G401.6 (cell line): Measurements from ENCODE around the gene CNOT4.

Source experiments
- FAIRE-seq: peaks from 2 replicates; lab custom pipeline; 2012; peaks lifted over from hg19 to GRCh38; lab: Jason Lieb, UNC

CNOT4 gene, protein sequence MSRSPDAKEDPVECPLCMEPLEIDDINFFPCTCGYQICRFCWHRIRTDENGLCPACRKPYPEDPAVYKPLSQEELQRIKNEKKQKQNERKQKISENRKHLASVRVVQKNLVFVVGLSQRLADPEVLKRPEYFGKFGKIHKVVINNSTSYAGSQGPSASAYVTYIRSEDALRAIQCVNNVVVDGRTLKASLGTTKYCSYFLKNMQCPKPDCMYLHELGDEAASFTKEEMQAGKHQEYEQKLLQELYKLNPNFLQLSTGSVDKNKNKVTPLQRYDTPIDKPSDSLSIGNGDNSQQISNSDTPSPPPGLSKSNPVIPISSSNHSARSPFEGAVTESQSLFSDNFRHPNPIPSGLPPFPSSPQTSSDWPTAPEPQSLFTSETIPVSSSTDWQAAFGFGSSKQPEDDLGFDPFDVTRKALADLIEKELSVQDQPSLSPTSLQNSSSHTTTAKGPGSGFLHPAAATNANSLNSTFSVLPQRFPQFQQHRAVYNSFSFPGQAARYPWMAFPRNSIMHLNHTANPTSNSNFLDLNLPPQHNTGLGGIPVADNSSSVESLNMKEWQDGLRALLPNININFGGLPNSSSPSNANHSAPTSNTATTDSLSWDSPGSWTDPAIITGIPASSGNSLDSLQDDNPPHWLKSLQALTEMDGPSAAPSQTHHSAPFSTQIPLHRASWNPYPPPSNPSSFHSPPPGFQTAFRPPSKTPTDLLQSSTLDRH

DNA sequence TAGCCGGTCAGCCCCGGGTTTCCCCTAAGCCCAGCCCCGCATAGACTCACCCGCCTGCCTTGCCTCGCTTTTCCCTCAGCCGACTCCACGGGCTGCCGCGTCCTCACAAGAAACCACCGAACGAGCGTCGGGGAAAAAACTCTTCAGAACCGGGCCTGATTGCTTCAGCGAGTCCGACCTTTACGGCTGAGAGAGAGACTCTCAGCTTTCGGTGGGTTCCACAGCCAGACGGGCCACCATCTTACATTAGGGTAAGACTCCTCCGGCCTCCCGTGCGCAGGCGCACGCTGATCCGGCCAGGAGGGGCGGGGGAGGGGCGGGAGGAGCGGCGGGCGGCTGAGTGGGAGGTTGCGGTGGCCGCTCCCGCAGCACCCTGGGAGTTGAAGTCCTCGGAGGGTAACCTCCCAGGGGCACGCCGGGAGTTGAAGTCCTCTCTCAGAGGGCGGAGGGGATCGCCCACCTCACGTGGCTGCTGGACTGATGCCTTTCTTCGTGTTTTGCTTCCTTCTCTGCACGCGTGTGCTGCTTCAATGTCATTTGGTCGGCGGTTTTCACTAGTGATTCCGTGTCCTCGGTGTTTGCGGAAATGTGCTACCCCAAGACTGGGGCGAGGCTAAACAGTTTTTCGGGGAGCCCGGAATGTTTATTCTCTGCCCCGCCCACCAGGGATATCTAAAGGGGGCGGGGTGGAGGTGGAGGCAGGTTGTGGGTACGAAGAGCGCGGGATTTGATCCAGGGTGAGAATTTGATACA, at the start of gene CNOT4:
Gene CNOT4, minus strand, starts transcription at position 264 of the 753 bp plus-strand sequence. CDS start 71,771 bp downstream, outside the sequence.
- FAIRE-seq, result no peak

DNA sequence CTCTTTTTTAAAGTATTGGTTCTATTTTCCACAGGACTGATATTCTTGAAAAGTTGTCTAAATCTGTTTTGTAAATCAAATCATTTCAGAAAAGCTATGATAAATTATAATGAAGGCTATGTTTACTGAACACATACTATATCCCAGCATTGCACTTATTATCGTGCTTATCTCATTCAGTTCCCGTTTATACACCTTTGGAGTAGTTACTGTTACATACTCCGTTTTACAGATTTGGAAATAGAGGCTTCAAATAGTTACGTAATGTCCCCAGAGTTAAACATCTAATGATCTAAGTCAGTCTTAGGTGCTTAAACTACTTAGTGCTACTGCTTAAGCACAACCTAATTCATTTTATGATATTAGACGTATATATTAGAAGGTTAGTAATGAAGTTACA, 49.0 kb upstream of the CNOT4 start:
- no peak for FAIRE-seq

DNA sequence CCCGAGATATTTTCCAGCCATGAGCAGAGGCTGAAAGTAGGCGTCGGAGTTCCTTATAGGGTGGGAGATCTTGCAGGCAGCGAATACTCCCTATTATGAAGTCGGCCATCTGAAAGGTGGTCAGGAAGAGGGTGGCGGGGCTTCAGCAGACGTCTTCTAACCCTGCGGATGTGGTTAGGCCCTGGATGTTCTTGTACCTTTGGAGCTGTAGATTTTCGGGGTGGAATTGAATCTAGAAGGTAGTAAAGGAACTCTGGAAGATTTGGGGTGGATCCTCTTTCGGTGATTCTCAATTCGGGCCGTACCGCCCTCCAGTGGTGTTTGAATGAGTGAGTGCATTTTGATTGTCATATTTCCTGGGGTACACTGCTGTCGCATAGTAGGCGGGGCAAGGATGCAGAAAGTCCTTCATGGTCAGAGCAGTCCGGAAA, 48.5 kb upstream of the CNOT4 start:
- FAIRE-seq, result no peak

DNA sequence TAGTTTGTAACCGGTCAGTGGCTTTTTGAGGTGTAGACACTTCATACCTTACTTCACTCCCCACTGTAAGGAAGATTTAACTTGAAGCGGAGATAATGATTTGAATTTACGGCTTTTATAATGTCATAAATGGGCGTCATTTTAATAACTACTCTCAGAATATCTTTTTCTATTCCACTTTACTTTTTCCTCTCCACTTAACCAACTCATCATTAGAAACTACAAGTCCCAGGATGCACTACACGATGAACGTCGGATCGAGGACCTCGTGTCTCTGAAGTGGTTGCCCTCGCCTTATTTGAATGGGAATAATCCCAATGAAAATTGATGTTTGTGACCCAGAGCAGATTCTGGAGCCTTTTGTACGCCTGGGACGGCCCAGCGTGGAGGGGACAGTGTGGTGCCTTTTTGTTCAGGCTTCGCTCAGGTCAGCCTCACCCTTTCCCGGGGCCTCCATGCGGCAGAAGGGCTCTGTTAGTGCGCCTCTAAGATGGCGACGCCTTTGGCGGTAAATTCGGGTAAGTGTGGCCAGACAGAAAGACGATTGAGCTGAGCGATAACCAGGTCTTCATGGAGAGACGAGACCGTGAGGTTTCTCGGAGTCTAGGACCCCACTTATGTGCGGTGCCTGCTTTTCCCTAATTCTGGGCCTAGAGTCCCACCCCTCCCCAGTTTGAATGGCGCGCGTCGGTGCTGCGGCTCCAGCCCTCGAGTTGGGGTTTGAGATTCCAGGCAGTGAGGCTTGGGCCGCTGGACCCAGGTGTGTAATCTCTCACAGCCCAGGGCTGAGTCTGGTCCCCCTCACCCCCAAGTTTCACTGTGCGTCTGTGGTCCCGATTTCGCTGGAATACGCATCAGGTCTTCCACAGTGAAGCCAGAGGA, 47.8 kb upstream of the CNOT4 start, which contains the start of gene NUP205:
Gene NUP205, plus strand, starts transcription at position 463 of the 882 bp plus-strand sequence. Its CDS starts 28 bp downstream, at position 491.
- FAIRE-seq, result peak; percentile 88

DNA sequence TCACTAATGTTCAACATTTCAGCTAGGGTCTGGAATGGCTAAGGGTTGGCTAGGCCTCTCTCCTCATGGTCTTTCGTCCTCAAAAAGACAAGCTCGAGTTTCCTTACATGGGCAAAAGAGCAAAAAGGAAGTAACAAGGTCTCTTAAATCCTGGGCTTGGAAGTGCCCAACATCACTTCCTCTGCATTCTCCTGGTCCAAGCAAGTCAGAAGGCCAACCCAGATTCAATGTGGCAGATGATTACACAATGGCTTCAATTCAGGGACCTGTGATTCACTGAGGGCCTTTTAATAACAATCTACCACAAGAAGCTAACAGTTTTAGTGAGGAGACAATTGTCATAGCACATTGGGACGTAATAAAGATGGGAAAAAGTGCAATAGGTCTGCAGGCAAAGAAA, 43.4 kb upstream of the CNOT4 start:
- no peak for FAIRE-seq

DNA sequence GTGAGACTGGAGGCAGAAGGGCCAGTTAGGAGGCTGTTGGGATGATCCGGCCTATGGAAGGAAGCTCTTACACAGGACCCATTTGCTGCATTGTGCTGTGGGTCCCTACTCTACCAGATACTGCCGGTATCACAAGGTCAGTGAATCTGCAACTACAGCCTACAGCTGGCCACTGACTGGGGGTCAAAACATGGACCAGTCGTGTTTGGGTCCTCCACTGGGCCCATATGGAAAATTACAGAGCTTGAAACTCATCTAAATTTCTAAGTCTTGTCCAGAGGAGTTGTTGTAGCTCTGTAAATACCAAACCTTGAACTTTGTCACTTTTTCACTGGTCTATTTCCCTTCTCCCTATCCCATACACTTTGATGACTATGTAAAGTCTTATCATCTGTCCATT, 42.2 kb upstream of the CNOT4 start:
- no peak for FAIRE-seq

DNA sequence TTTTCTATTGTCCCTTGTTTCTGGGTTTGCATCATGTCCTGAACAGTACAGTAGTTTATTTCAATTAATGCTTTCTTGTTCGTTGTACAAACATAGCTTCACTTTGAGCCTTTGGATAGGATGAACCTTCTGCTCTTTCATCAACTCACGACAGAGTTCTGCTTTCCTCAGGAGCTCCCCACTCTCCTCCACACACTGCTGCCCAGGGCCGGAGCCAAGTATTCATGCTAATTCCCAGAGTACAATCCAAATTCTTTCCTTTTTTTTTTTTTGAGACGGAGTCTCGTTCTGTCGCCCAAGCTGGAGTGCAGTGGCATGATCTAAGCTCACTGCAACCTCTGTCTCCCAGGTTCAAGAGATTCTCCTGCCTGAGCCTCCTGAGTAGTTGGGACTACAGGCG, 40.3 kb upstream of the CNOT4 start:
- FAIRE-seq, result no peak

DNA sequence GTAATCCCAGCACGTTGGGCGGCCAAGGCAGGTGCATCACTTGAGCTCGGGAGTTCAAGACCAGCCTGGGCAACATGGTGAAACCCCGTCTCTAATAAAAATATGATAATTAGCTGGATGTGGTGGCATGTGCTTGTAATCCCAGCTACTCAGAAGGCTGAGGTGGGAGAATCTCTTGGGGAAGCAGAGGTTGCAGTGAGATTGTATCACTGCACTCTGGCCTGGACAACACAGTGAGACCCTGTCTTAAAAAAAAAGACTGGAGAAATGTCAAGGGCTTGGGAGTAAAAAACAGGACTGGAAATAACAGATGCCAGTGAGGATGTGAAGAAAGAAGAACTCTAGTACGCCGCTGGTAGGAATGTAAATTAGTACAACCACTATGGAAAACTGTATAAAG, 31.1 kb upstream of the CNOT4 start:
- no peak for FAIRE-seq

DNA sequence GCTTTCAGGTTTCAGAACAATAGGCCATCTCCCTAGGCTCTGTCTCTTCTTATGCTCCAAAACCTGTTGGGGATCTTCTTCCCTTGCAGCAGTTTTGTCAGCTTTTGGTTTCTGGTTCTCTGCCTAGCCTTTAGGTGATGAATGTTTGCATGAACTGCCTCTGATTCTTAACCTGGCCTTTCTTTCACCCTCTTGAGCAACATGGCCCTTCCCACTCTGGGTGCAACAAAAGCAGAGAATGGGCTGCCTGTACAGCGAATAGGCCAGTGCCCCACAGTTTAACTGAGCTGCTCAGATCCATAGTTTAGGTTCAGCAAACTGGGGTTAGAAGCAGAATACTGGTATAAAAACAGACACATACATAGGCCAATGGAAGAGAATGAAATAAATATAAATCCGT, 29.7 kb upstream of the CNOT4 start:
- no peak for FAIRE-seq

DNA sequence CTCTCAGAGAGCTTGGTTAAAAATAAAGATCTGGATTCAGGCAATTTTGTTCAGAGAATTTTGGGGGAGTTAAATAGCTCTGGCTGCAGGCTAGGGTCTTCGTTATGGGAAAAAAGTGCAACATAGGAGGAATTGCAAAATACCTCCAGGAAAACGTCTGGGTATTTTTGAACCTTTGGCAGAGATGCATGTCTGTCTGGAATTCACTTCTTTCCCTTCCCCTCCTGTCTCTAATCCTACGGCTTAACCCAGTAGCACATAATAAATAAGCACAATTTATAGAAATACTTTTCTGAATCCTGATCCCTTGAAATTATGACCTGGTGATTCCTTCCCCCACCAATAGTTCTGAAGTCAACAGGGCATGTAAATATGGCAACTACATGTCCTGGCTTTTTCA, 28.5 kb upstream of the CNOT4 start:
- no peak for FAIRE-seq

DNA sequence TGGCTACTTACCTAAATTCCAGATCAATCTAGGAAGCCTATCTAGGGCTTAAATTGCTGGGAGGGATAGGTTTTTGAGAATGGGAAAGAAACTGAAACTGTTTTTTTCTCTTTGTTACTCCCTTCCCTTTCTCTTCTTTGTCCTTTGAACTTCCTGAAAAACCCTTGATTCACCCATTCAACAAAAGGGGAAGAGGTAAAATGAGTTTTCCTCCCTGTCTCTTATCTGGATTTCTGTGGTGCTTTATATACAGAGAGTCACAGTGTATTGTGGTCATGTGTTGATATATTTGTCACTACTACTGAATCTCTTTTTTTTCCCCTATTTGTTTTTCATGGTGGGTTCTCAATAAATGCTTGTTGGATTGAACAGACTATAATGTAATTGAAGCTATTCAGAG, 28.0 kb upstream of the CNOT4 start:
- no peak for FAIRE-seq

DNA sequence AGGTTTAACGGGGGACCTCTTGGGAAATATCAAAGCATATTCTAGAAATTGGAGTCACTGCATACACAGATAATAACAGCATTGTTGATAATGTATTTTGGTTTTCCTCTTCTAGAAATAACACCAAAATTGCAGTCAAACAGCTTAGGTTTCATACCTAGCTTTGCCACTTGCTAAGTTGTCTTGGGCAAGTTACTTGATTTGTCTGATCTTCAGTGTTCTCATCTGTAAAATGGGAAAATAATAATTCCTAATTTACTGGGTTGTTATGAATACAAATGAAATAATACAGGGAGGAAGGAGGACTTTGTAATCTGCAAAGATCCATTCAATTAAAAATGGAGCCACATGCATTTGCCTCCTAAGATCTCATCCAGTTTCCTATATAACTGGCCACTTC, 27.6 kb upstream of the CNOT4 start:
- FAIRE-seq, result no peak

DNA sequence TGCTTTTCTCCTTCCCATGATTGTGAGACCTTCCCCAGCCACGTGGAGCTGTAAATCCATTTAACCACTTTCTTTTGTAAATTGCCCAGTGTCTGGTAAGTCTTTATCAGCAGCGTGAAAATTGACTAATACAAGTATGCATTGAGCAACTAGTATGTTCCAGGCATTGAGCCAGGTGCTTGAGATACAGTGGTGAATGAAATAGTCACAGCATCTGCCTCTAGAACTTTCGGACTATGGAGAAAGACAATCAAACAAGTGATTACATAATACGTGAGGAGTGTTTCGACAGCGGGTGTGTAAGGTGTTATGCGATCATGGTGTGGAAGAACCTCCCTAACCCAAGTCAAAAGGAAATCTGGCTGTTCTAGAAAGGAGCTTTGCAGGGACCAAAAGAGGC, 26.2 kb upstream of the CNOT4 start:
- no peak for FAIRE-seq

DNA sequence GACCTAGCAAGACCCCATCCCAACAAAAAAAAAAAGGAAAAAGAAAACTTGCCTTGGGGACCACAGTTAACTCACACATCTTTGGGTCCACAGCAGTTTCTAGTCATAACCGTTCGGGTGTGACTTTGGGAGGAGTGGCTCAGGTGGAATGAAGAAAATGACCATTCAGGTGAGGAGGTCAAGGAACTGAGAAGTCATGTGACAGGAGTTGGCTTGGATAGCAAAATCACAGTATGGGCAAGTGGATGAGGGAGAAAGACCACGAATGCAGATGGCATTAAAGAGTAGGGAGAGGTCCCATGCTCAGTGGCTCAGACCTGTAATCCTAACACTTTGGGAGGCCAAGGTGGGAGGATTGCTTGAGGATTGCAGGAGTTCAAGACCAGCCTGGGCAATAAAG, 17.1 kb upstream of the CNOT4 start:
- FAIRE-seq, result no peak

DNA sequence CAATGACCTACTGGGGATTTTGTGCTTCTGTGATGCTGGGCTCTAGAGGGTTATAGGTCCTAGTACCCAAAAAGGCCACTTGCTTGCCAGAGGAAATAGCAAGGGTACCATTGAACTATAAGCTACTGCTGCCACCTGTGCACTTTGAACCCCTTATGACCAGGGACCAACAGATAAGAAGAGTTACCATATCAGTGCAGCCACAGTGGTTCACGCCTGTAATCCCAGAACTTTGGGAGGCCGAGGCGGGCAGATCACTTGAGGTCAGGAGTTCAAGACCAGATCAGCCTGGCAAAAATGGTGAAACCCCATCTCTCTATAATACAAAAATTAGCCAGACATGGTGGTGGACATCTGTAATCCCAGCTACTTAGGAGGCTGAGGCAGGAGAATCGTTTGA, 15.5 kb upstream of the CNOT4 start:
- no peak for FAIRE-seq

DNA sequence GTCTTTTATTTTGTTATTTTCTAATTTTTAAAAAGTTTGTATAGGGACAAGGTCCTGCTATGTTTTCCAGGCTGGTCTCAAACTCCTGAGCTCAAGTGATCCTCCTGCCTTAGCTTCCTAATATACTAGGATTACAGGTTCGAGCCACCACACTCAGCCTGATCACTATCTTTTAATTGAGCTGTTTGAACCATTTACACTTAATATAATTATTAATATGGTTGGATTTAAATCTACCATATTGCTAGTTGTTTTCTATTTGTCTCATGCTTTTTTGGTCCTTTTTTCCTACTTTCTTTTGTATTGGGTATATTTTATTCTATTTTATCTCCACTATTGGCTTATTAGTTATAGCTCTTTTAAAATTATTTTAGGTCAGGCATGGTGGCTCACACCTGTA, 13.2 kb upstream of the CNOT4 start:
- peak; percentile 37 for FAIRE-seq

DNA sequence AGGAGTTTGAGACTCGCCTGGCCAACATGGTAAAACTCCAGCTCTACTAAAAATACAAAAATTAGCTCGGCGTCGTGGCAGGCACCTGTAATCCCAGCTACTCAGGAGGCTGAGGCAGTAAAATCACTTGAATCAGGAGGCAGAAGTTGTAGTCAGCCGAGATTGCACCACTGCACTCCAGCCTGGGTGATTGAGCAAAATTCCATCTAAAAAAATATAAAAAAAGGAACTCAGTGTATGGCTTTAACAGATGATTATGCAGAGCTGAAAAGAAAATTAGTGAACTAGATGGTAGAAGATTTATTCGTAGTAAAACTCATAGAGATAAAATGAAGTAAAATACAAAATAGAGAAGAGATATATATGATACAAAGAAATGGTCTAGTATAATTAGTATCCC, 12.6 kb upstream of the CNOT4 start:
- no peak for FAIRE-seq

DNA sequence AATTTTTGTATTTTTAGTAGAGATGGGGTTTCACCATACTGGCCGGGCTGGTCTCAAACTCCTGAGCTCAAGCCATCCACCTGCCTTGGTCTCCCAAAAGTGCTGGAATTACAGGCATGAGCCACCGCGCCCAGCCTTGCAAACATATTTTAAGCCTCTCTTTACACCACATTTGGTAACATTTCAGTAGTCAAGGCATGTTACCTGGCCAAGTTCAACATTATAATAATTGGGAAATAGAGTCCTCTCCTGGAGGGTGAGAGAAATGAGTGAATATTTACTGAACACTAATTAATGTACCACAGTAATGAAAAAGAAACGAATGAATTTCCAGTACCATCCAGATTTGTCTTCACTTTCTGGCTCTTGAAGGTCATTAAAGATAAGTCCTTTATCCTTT, 10.0 kb upstream of the CNOT4 start:
- no peak for FAIRE-seq

DNA sequence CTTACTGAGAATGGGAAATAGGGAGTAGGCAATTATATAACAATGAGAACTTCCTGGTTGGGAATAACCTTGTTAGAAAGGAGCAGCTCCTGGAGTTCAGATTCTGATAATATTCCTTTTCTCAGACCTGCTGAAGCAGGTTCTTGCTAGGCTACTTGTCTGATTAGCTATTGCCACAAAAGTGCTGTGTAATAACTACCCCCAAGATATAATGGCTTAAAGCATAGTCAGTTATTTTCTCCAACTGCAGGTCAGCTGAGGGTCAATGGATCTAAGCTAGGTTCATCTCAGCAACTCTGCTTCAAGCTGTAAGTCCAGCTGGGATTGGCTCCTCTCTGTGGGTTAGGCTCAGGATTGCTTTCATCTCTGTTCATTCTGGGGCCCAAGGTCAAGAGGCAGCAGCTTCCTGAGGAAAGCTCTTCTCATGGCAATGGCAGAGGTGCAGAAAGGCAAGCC, 9.4 kb upstream of the CNOT4 start:
- FAIRE-seq, result no peak

DNA sequence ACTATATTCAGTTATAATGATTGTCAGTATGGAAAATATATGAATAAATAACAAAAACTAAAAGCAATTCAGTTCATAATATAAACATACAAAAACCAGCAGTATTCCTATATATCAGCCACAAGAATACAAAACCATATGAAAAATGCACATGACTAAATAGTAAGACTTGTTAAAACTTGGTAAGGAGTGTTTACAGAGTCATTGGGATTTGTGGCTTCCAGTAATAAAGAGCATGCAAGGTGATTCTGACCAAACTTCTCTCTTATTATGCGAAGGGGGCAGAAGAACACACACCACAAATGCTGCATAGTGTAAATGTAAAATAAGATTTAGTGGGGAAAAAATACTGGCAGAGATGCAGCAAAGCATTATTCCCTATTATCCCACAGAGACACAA, 8.8 kb upstream of the CNOT4 start:
- no peak for FAIRE-seq

DNA sequence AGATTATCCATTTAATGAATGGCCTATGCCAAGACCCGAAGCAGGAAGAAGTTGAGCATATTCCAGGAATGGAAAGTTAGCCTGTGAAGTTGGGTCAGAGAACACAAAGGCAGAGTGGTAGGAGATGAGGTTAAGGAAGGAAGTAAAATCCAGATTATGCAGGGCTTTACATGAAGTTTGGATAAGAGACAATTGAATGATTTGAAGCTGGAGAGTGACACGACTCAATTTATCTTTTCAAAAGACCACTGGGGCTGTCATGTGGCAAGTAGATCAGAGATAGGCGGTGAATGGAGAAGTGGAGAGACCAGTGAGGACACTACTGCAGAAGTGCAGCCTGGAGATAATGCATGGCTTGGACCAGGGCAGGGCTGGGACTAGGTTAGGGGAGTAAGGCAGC, 7.2 kb upstream of the CNOT4 start:
- no peak for FAIRE-seq

DNA sequence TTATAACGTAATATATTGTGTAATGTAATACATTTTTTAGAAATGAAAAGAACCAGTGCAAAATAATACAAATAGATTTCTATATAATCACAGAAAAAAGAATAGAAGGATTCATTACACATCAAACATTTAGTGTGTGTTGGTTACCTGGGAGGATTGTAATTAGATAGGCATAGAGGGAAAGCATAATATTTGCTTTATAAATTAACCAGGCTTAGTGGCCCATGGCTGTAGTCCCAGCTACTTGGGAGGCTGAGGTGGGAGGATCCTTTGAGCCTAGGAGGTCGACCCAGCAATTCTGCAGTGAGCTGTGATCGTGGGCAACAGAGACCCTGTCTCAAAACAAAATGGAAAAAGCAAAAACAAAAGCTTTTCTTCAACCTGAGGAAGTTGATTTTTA, 5.0 kb upstream of the CNOT4 start:
- FAIRE-seq, result no peak
